Measurements from ENCODE around the gene ROBO2. TPM values are rescaled to one million over a fixed set of nuclear protein-coding genes. Genes with fewer than 3 reads are reported as not detected.

Gene ROBO2
- total RNA-seq, 2 donors from 2014 or later: 9.8 to 9.9 TPM

GRCh38 chr3:77426531-77426930, 386.6 kb downstream of the ROBO2 start:
- H3K4me1 ChIP-seq (ENCODE audit: control insufficient read depth in 1 of 2, low read depth in 2 of 2): no peaks in the 10 kb centered on the region
- DNase-seq (ENCODE audit: low spot score) (no peak), ATAC-seq (ENCODE audit: insufficient number of reproducible peaks, low FRiP score, low read depth) (no peak)
- TF ChIP-seq CTCF (IDR thresholded peaks at IDR 0.05): no peak
- no peaks in the 10 kb centered on the region for H3K36me3 ChIP-seq
- H3K9me3 ChIP-seq: no peaks in the 10 kb centered on the region
- H3K27ac ChIP-seq: no peak overlapping the region
- H3K27me3 ChIP-seq (replicated peaks; ENCODE audit: insufficient read depth): no peaks in the 10 kb centered on the region
- H3K4me3 ChIP-seq: no peak overlapping the region

- H3K4me1 ChIP-seq (ENCODE audit: control insufficient read depth in 1 of 2, low read depth in 2 of 2): no peaks in the 10 kb centered on the region
- ATAC-seq (ENCODE audit: insufficient number of reproducible peaks, low FRiP score, low read depth): no peak
Observed at GRCh38 chr3:77427528-77427927, 387.6 kb downstream of the ROBO2 start.

GRCh38 chr3:77436908-77437307, 397.0 kb downstream of the ROBO2 start:
- Histone ChIP-seq H3K36me3 (no peaks in the 10 kb centered on the region), H3K4me1 (ENCODE audit: control insufficient read depth in 1 of 2, low read depth in 2 of 2) (no peaks in the 10 kb centered on the region), H3K9me3 (no peaks in the 10 kb centered on the region), H3K27ac (no peak overlapping the region), H3K4me3 (no peak overlapping the region), H3K27me3 (replicated peaks; ENCODE audit: insufficient read depth) (no peaks in the 10 kb centered on the region)
- DNase-seq (ENCODE audit: low spot score): no peak
- no peak for TF ChIP-seq CTCF (IDR thresholded peaks at IDR 0.05)
- no peak for ATAC-seq (ENCODE audit: insufficient number of reproducible peaks, low FRiP score, low read depth)

More at GRCh38 chr3:77427528-77427927, 387.6 kb downstream of the ROBO2 start:
- H3K9me3 ChIP-seq: no peaks in the 10 kb centered on the region
- H3K36me3 ChIP-seq: no peaks in the 10 kb centered on the region
- no peak for DNase-seq (ENCODE audit: low spot score)
- no peak for TF ChIP-seq CTCF (IDR thresholded peaks at IDR 0.05)
- H3K27me3 ChIP-seq (replicated peaks; ENCODE audit: insufficient read depth): no peaks in the 10 kb centered on the region
- no peak overlapping the region for H3K4me3 ChIP-seq
- H3K27ac ChIP-seq: no peak overlapping the region

- Histone ChIP-seq H3K36me3 (no peaks in the 10 kb centered on the region), H3K27me3 (replicated peaks; ENCODE audit: insufficient read depth) (no peaks in the 10 kb centered on the region), H3K27ac (no peak overlapping the region), H3K4me3 (no peak overlapping the region), H3K9me3 (no peaks in the 10 kb centered on the region), H3K4me1 (ENCODE audit: control insufficient read depth in 1 of 2, low read depth in 2 of 2) (no peaks in the 10 kb centered on the region)
- no peak for TF ChIP-seq CTCF (IDR thresholded peaks at IDR 0.05)
- DNase-seq (ENCODE audit: low spot score): no peak
- no peak for ATAC-seq (ENCODE audit: insufficient number of reproducible peaks, low FRiP score, low read depth)
Observed at GRCh38 chr3:77446084-77446483, 406.2 kb downstream of the ROBO2 start.

- H3K36me3 ChIP-seq: no peaks in the 10 kb centered on the region
- no peak for TF ChIP-seq CTCF (IDR thresholded peaks at IDR 0.05)
- H3K9me3 ChIP-seq: no peaks in the 10 kb centered on the region
- H3K4me1 ChIP-seq (ENCODE audit: control insufficient read depth in 1 of 2, low read depth in 2 of 2): no peaks in the 10 kb centered on the region
- no peaks in the 10 kb centered on the region for H3K27me3 ChIP-seq (replicated peaks; ENCODE audit: insufficient read depth)
- DNase-seq (ENCODE audit: low spot score) (no peak), ATAC-seq (ENCODE audit: insufficient number of reproducible peaks, low FRiP score, low read depth) (no peak)
- H3K27ac ChIP-seq: no peak overlapping the region
- H3K4me3 ChIP-seq: no peak overlapping the region
Observed at GRCh38 chr3:77446761-77447160, 406.9 kb downstream of the ROBO2 start.
